GM18907 (cell line): ENCODE measurements around the gene PDLIM3.
A peak's percentile ranks its signal among the peaks of the same experiment; 100 is the strongest.
"Not testable (repeated sequence)": the region's sequence is repeated elsewhere in the genome, so short reads cannot be mapped to it uniquely, and the experiment has no call there.

Experiments
- ATAC-seq: cut with Tn5 transposase; IDR thresholded peaks from one replicate; pipeline ENCODE4 v1.9.1; 2021; ENCODE audit warnings: mild to moderate bottlenecking, moderate library complexity; ENCODE audit not compliant: unreplicated experiment

The PDLIM3 gene

GRCh38 chr4:185522451-185522850 lies 12.9 kb downstream of the PDLIM3 start:
- ATAC-seq = no peak

- ATAC-seq = no peak
Observed at GRCh38 chr4:185520119-185520518, 15.2 kb downstream of the PDLIM3 start.

GRCh38 chr4:185518494-185518893 lies 16.8 kb downstream of the PDLIM3 start:
- ATAC-seq = no peak

GRCh38 chr4:185518069-185518468 lies 17.2 kb downstream of the PDLIM3 start:
- ATAC-seq = no peak

GRCh38 chr4:185515248-185515647 lies 20.1 kb downstream of the PDLIM3 start:
- no peak for ATAC-seq

GRCh38 chr4:185514182-185514697 lies 21.1 kb downstream of the PDLIM3 start:
- no peak for ATAC-seq

GRCh38 chr4:185513489-185514181 lies 21.7 kb downstream of the PDLIM3 start:
- ATAC-seq = no peak

- ATAC-seq = no peak
Observed at GRCh38 chr4:185512516-185512915, 22.8 kb downstream of the PDLIM3 start.

- not testable (repeated sequence) for ATAC-seq
Observed at GRCh38 chr4:185511243-185511642, 24.1 kb downstream of the PDLIM3 start.

GRCh38 chr4:185510806-185511205 lies 24.5 kb downstream of the PDLIM3 start:
- no peak for ATAC-seq

- no peak for ATAC-seq
Observed at GRCh38 chr4:185508181-185508580, 27.1 kb downstream of the PDLIM3 start.

GRCh38 chr4:185506422-185506821 lies 28.9 kb downstream of the PDLIM3 start:
- ATAC-seq = no peak

- no peak for ATAC-seq
Observed at GRCh38 chr4:185504098-185505047, 30.9 kb downstream of the PDLIM3 start.

GRCh38 chr4:185502386-185502785 lies 32.9 kb downstream of the PDLIM3 start:
- no peak for ATAC-seq

GRCh38 chr4:185500576-185500975 lies 34.7 kb downstream of the PDLIM3 start:
- ATAC-seq = no peak

GRCh38 chr4:185500035-185500434 lies 35.3 kb downstream of the PDLIM3 start:
- no peak for ATAC-seq

GRCh38 chr4:185488650-185489049 lies 46.7 kb downstream of the PDLIM3 start:
- no peak for ATAC-seq

- no peak for ATAC-seq
Observed at GRCh38 chr4:185481401-185481800, 53.9 kb downstream of the PDLIM3 start.

GRCh38 chr4:185480016-185480732 lies 55.1 kb downstream of the PDLIM3 start:
- ATAC-seq = peak; percentile 19

- ATAC-seq = peak; percentile 91
Observed at GRCh38 chr4:185479507-185479971, 55.8 kb downstream of the PDLIM3 start.

GRCh38 chr4:185473247-185473646 lies 62.1 kb downstream of the PDLIM3 start:
- ATAC-seq = no peak
